GM21360 (cell line): ENCODE data around the gene LRRC26.

Experiments
- ATAC-seq: cut with Tn5 transposase; IDR thresholded peaks from one replicate; pipeline ENCODE4 v1.9.1; 2021; ENCODE audit warnings: mild to moderate bottlenecking, moderate library complexity; ENCODE audit not compliant: unreplicated experiment

The LRRC26 gene

GRCh38 chr9:137169896-137170358 is at the start of gene LRRC26:
Gene LRRC26, minus strand, starts transcription at chr9:137170051. Its CDS starts 108 bp downstream, at chr9:137169943.
- ATAC-seq = no peak

- no peak for ATAC-seq
These were observed 49.0 kb upstream of the LRRC26 start for GRCh38 chr9:137218754-137219271.

GRCh38 chr9:137218212-137218753 is 48.4 kb upstream of the LRRC26 start:
- ATAC-seq = no peak

- no peak for ATAC-seq
These were observed 47.7 kb upstream of the LRRC26 start for GRCh38 chr9:137217276-137218211.

GRCh38 chr9:137216188-137216965 is 46.5 kb upstream of the LRRC26 start:
- no peak for ATAC-seq

GRCh38 chr9:137215196-137215986 is 45.5 kb upstream of the LRRC26 start:
- ATAC-seq = no peak

GRCh38 chr9:137214620-137215019 is 44.8 kb upstream of the LRRC26 start:
- ATAC-seq = no peak

- ATAC-seq = no peak
These were observed 43.6 kb upstream of the LRRC26 start for GRCh38 chr9:137213160-137214060.

- no peak for ATAC-seq
These were observed 42.7 kb upstream of the LRRC26 start for GRCh38 chr9:137212520-137212919.

GRCh38 chr9:137211532-137211931 is 41.7 kb upstream of the LRRC26 start:
- no peak for ATAC-seq

GRCh38 chr9:137206602-137207001 is 36.8 kb upstream of the LRRC26 start:
- no peak for ATAC-seq

- ATAC-seq = peak; percentile 43
These were observed 35.5 kb upstream of the LRRC26 start, which contains the start of the genes NDOR1 and TMEM203 for GRCh38 chr9:137205126-137206069. Gene NDOR1, plus strand, starts transcription at chr9:137205700. Its CDS starts 78 bp downstream, at chr9:137205778. Gene TMEM203, minus strand, starts transcription at chr9:137205648. Its CDS starts 234 bp downstream, at chr9:137205414.

GRCh38 chr9:137204731-137205125 is 34.9 kb upstream of the LRRC26 start:
- no peak for ATAC-seq

GRCh38 chr9:137202966-137203365 is 33.1 kb upstream of the LRRC26 start:
- ATAC-seq = no peak

- no peak for ATAC-seq
These were observed 31.5 kb upstream of the LRRC26 start for GRCh38 chr9:137201205-137201868.

GRCh38 chr9:137200311-137201204 is 30.7 kb upstream of the LRRC26 start, which contains the start of gene TPRN:
Gene TPRN, minus strand, starts transcription at chr9:137200741. Its CDS starts 30 bp downstream, at chr9:137200711.
- peak; percentile 81 for ATAC-seq
